AG09319 (cell line): ENCODE results near the gene SYVN1.
A peak's percentile ranks its signal among the peaks of the same experiment; 100 is the strongest.
"Not testable (repeated sequence)": the region's sequence is repeated elsewhere in the genome, so short reads cannot be mapped to it uniquely, and the experiment has no call there.

Experiments used
- DNase-seq: peaks from one replicate; pipeline ENCODE4 v3.0.0-alpha.2; 2010; ENCODE audit warnings: low read depth; ENCODE audit errors: extremely low read depth
- TF ChIP-seq, protein P1 (sequence below): IDR thresholded peaks from 2 replicates; pipeline ENCODE4 v1.5.1; 2011; ENCODE audit warnings: low read depth, mild to moderate bottlenecking, inconsistent platforms, low read length, moderate library complexity

The SYVN1 gene

DNA sequence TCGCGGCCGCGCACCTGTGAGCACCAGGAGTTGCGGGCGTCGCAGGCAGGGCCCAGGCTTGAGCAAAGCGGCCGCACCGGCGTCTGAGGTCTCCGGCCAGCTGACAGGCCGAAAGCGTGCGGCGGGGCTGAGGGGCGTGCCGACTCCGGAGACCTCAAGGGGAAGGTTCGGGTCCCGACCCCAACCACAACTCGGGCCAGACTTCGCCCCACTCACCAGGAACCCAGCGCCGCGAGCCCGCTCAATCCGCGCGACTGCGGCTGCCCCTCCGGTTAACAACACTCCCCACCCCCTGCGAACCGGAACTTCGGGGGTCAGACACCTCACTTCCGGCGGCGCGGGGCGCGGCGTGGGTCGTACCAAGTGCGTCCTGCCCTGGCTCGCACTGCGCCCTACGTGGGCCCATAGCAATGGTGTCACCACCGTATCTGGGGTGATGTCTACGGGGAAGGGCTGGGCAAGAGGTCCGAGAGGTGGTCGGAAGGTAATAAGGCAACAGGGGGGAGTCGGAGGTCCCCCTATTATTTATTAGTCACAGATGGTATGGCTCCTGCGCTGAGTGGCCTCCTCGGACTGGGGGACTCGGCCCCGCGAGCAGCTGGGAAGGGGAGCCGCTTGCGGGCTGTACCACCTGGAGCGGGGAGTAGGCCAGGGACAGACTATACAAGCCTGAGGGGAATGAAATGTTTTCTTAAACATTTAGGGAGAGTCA, at the start of gene SYVN1:
TSS of gene SYVN1 (minus strand) at position 280 of the 712 bp plus-strand sequence. CDS start 918 bp downstream, outside the sequence.
- TF ChIP-seq, protein P1, sequence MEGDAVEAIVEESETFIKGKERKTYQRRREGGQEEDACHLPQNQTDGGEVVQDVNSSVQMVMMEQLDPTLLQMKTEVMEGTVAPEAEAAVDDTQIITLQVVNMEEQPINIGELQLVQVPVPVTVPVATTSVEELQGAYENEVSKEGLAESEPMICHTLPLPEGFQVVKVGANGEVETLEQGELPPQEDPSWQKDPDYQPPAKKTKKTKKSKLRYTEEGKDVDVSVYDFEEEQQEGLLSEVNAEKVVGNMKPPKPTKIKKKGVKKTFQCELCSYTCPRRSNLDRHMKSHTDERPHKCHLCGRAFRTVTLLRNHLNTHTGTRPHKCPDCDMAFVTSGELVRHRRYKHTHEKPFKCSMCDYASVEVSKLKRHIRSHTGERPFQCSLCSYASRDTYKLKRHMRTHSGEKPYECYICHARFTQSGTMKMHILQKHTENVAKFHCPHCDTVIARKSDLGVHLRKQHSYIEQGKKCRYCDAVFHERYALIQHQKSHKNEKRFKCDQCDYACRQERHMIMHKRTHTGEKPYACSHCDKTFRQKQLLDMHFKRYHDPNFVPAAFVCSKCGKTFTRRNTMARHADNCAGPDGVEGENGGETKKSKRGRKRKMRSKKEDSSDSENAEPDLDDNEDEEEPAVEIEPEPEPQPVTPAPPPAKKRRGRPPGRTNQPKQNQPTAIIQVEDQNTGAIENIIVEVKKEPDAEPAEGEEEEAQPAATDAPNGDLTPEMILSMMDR: no peak
- DNase-seq: peak; percentile 65

DNA sequence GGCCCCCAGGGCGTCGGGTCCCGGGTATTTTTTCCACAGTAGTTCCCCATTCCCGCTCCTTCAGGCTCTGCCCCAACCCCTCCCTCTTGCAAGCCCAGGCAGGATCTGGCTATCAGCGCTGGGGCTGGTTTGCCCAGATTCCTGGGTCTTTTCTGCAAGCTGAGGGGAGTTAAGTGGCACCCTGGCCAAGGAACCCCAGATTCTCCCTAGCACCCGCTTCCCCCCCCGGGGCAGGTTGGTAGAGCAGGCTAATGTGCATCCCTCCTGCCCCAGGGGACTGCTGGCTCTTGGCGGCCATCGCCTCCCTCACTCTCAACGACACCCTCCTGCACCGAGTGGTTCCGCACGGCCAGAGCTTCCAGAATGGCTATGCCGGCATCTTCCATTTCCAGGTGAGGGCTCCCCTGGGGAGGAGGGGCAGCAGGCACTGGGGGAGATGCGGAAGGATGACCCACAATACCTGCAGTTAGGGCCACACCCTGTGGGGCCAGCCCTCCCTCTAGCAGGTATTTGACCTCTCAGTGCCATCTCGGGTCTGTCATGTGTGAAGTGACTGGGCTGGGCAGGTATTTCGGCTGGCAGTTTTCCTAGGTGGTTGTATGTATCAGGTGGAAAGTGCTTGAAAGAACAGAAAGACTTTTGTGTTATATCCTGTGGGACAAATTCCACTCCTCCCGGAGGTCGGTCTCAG, 49.0 kb upstream of the SYVN1 start:
- DNase-seq: no peak
- TF ChIP-seq, protein P1: no peak

DNA sequence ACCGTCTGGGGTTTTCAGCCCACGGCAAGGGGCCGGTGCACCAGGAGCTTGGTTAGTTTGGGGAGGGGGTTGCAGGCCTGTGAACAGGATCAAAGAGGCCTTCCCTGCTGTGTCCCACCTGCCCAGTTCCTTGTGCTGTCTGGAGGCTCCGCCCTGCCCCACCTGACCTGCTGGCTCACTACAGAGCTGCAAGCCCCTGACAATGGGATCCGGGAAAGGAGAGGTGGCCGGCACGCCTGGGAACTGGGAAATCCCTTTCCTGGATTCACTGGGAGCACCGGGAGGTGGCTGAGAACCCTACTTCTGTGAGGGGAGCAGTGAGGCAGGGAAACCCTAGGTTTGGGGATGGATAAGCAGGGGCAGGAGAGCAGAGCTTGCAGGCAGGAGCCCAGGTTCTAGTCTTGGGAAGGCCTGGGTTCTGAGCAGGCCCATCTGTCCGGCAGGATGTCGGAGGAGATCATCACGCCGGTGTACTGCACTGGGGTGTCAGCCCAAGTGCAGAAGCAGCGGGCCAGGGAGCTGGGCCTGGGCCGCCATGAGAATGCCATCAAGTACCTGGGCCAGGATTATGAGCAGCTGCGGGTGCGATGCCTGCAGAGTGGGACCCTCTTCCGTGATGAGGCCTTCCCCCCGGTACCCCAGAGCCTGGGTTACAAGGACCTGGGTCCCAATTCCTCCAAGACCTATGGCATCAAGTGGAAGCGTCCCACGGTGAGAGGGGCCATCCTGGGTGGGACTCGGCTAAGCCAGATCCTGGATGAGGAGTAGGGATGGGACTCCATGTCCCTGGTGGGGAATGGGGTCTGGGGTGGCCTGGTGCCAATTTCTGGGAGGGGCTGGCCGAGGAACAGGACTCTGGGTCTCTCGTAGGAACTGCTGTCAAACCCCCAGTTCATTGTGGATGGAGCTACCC, 48.2 kb upstream of the SYVN1 start:
- TF ChIP-seq, protein P1: no peak
- no peak for DNase-seq

DNA sequence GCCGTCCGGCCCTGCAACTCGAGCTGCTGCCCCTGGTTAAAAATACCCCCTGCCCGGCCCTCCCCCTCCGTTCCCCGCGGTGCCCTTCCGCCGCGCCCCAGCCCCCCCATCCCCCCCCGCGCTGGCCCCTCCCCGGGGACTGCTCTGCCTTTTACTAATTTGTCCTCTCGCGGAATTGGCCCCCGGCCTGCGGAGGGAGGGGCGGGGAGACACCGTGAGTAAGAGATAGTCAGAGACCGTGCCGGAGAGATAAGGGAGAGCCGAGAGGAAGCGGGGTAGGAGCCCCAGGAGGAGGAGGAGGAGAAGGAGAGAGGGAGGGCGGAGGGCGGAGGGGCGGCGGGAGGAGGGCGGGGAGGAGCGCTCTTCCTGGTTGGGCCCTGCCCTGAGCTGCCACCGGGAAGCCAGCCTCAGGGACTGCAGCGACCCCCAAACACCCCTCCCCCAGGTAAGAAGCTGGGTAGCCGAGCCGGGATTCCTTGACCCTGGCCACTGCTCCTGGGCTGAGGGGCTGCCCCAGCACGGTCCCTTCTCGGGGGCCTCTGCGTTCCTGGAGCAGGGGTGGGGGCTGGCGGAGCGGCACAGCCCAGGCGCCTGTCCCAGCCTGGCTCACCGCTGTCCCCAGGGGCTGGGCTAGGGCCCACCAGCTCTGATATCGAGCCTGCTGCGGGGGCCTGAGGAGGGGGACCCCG, 47.4 kb upstream of the SYVN1 start, which contains the start of gene CAPN1:
TSS of gene CAPN1 (plus strand) at position 360 of the 689 bp plus-strand sequence. CDS start 774 bp downstream, outside the sequence.
- TF ChIP-seq, protein P1: no peak
- DNase-seq: peak; percentile 75

DNA sequence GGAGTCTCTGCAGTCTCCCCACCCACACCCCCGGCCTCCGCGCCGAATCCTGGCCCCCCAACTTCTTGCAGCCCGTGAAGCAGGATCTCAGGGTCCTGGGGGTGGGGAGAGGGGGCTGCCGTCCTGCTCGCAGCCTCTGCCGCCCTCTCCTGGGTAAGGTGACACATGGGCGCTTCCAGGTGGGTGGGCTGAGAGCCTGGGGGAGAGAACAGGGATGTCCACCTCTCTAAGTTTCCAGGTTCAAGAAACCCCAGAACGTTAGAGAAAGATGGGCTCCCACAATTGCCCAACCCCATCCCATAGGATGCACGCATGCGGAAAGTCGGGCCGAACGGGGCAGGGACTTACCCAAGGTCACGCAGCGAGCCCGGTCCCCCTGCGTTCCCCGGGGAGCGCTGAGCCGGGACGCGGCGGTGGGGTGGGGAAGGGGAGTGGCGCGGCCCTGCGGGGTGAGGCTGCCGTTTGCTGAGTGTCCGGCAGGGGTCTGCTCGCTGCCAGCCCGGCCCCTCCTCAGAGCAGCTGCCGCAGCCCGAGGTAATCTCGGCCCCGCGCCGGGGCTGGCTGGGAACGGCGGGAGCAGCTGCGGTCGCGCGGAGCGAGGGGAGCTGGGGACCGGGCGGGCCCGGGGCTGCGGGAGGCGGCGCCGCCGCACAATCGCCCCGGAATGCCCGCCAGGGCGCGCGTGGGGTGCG, 46.7 kb upstream of the SYVN1 start:
- TF ChIP-seq, protein P1: peak; percentile 28
- DNase-seq: peak; percentile 14

DNA sequence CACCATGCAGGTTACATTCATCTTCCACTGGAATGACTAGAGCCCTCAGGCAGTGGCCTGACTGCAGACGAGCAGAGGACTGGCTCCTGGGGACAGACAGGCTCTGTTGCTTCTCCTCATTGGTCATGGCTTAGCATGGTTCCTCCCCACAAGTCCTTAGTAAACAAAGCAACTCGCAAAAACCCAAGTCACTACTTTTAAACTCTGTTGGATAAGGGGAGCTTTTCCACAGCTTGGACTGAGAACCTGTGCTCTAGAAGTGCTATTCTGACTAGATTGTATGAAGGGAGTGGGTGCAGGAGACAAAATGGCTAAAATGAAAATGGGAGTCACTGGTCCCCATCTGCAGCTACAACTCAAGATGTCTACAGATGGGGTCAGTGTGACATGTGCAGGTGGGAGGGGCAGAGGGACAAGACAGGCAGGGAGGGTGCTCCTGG, 40.3 kb upstream of the SYVN1 start:
- DNase-seq: not testable (repeated sequence)
